ENCODE data around the gene MRTFB.
"Not testable (repeated sequence)": the region's sequence is repeated elsewhere in the genome, so short reads cannot be mapped to it uniquely, and the experiment has no call there.

The MRTFB gene

GRCh38 chr16:14146445-14146844, 75.3 kb downstream of the MRTFB start:
- DNase-seq = no peak

- no peak for DNase-seq
Measured at GRCh38 chr16:14148016-14148415, 76.9 kb downstream of the MRTFB start.

GRCh38 chr16:14148569-14148968, 77.5 kb downstream of the MRTFB start:
- no peak for DNase-seq

- DNase-seq = no peak
Measured at GRCh38 chr16:14150796-14151195, 79.7 kb downstream of the MRTFB start.

- DNase-seq = no peak
Measured at GRCh38 chr16:14151256-14152030, 80.3 kb downstream of the MRTFB start.

DNA sequence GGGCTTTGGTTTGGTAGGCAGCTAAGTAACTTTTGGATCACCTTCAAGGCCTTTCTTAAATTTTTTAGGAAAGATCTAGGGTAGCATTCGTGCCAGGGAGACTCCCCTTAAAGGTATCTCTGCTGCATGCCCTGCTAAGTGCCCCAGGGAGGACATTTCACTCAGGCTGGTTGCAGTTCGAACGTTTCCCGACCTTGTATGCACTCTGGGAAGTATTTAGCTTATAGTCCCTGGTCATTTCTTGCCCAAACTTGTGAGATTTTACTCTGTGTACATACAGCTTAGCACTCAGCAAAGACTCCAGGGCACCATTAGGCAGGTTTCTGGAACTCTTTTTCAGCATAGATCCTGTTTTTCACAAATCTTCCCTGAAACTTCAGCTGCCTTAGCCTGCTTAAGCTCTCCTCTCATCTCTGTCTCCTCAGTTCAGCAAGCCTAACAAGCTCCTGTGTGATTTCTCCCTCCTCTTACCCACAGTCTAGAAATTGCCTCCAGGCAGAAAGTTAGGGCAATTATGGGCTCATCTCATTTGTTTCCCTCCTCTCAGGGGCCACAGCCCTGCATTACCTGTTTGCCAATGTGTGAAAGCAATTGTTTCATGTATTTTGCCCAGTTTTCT, 84.6 kb downstream of the MRTFB start:
- peak; percentile 17 for DNase-seq

DNA sequence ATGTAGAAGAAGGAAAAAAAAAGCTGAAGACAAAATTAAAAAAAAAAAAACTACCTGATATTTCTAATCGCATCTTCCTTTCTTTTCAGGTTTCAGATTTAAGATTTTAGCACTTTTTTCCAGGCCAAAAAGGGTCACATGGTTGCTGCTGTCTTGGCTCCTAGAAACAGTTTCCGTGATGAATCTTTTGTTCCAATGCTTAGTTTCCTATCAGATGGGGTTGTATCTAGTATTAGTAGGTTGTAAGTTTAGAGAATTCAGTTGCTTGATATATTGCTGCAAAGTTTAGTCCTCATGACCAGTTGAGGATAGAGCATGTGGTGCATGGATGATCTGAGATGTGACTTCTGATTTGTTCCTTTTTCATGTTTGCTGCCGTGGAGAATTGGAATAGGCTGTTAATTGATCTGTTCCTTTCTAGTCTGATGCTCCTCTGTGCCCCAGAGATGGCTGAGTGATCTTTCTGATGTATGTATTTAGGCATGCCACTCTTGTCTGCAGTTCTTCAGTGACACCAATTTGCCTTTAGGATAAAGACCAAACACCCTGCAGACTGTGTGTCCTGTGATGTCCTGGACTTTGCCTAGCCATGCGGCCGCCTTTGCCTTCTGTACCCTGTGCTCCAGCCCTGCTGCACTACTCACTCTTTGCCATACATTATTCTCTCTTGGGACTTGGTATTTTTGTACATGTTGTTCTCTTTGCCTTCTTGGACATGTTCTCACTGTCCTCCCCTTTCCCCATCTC, 94.0 kb downstream of the MRTFB start:
- peak; percentile 50 for DNase-seq

DNA sequence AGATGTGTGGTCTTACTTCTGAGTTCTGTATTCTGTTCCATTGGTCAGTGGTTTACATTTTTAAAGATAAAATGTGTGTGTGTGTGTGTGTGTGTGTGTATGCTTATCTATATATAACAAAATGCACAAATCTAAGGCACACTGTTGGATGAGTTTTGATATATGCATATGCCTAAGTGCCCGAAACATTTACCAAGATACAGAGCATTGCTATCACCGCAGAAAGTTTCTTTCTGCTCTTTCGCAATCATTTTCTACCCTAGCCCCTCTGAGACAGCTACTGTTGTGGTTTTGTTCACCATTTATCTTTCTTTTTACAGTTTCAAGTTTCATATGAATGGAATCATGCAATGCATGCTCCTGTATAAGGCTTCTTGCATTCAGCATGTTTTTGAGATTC, 97.0 kb downstream of the MRTFB start:
- DNase-seq = no peak

GRCh38 chr16:14172200-14172809, 101.2 kb downstream of the MRTFB start:
- DNase-seq = no peak

DNA sequence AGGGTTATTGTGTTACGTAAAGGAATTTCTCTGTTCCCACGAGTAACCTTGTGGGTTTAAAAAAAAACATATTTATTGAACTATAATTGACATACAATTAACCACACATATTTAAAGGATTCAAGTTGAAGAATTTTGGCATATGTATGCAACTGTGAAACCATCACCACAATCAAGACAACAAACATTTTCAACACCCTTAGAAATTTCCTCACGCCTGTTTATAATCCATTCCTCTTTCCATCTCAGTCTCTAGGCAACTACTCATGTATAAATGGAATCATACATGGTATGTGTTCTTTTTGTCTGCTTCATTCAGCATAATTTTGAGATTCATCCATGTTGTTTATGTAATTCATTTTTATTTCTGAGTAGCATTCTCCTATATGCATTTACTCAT, 104.0 kb downstream of the MRTFB start:
- no peak for DNase-seq

DNA sequence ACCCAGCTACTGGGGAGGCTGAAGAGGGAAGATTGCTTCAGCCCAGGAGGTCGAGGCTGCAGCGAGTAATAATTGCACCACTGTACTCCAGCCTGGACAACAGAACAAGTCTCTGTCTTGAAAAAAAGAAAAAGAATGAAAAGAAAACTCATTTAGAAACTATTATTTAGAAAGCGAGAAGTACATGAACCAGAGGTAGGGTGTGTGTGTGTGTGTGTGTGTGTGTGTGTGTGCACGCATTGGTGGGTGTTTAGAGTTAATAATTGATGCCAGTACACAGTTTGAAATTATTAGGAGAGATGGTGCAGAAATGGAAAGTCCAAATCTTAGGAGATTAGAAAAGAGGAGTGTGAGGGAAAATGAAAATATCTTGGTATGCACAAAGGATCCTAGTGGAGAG, 106.6 kb downstream of the MRTFB start:
- DNase-seq = no peak

DNA sequence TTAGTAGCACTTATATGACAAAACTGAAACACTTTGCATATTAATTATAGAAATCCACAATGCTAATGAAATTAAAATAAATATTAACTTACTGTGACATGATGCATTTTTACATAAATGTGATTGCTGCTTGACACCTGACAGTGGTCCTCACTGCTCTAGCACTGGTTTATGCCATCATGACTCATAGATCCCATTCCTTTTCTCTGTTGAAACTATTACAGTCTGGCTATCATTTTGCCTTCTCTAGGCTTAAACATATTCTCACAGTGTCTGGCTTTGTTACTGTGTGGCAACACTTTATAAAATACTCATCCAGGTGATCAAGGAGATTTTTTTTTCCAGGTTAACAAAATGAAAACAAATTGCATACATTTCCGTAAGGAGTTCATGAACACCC, 108.0 kb downstream of the MRTFB start:
- DNase-seq = no peak

DNA sequence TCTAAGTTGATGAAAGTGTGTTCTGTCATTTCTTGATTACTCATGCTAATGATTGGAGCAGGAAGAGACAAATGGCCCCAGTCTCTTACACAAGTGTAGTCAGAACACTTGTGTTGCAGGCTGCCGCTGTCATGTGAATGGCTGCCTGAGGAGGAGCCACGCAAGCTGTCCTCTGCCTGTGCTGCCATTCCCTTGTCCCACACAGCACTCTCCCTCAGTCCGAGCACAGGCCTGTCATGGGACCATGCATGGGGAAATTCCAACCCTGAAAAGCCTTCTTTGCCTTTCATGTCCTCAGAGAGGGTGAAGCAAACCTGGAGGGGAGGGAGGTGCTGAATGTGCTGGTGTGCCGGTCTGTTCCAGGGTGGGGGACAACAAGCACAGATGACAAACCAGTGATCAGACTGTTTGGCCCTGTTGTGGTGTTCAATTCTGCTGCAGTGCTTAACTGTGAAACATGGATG, 109.4 kb downstream of the MRTFB start:
- no peak for DNase-seq

DNA sequence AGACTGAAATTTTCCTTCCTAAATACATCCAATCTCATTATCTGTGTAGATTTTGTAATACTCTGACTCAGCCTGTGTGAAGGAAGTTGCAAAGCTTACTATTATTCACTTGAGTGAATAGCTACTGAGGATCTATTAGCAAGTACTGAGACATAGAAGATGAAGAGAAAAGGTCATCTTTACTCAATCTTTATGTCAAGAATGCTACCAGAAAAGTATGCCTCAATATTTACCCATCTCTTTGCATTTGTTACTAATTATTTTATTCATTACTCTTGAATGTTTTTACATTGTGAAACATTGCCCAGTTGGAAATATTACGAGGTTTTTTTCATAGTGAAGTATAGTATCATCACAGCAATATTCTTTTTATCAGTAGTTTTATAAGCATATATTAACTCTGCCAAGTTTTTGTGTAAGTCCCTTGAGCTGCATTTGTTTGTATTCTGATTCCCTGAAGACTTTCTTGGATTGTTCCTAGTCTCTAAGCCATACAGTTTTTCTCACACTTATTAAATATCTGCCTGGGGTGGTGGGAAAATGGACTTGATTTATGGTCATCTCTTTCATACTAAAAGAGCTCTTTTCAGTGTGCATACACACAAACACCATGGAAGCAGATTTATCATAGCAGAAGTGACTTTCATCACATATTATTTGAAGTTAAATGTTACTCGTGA, 110.4 kb downstream of the MRTFB start:
- no peak for DNase-seq

DNA sequence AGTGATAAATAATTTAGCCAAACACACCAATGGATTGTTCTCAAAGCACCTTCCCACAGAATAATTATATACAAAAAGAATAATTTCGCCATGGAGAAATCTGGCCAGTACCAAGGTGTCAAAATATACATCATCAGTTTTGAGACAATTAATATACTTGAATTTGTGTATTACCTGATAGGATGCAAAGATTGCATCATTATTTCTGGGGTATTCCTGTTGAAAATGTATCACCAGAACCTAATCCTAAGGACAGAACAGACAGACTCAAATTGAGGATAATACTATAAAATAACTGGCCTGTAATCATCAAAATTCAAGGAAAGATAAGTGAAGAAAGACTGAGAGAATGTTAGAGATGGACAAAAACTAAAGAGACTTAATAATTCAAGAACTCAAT, 111.9 kb downstream of the MRTFB start:
- DNase-seq = no peak

DNA sequence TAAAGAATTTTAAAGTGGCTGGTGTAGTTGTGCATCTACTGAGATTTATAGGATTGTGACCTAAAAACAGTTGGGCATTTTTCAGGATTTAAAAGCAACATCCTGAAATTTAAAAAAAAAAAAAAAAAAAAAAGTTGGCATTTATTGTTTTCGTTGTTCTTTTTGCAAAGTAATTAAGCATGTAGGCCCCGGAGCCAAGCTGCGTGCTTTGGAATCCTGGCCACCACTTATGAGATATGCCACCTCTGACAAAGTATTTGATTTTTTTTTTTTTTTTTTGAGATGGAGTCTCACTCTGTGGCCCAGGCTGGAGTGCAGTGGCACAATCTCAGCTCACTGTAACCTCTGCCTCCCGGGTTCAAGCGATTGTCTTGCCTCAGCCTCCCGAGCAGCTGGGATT, 112.8 kb downstream of the MRTFB start:
- DNase-seq = not testable (repeated sequence)

DNA sequence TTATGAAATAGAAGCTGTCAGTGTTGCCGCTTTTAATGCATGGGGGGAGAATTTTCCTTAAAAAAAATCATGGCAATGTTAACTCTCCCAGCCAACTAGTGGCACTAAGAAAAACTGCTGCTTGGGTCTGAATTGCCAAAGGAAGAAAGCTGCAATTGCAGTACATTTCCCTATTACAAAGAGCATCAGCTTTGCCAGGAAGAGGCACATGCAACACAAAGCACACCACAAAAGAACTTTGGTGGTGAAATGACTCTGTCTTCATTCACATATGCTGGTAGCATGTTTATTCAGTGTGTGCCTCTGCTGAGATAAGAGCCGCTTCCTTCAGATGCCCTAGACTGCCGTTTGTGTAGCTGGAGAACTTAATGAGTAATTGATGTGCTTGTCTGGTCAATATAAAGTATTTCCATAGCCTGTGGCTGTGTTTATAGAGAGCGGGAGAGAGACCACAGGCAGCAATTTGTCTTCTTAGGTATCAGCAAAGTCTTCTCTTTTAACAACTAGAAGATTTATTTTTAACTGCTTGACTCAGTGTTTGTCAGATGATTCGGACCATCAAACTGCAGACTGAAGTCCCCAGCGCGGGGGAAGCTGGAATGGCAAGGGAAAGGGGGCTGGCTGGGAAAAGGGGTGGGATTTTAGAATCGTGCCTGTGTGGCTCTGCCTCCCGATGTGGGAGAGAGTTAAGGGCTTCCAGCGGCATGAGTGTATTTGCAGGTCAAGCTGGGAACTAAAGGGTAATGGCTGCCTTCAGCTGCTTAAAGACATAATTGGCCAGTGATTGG, 115.1 kb downstream of the MRTFB start:
- DNase-seq = peak; percentile 72

GRCh38 chr16:14186795-14187221, 115.7 kb downstream of the MRTFB start:
- no peak for DNase-seq

- no peak for DNase-seq
Measured at GRCh38 chr16:14187517-14188338, 116.6 kb downstream of the MRTFB start.

DNA sequence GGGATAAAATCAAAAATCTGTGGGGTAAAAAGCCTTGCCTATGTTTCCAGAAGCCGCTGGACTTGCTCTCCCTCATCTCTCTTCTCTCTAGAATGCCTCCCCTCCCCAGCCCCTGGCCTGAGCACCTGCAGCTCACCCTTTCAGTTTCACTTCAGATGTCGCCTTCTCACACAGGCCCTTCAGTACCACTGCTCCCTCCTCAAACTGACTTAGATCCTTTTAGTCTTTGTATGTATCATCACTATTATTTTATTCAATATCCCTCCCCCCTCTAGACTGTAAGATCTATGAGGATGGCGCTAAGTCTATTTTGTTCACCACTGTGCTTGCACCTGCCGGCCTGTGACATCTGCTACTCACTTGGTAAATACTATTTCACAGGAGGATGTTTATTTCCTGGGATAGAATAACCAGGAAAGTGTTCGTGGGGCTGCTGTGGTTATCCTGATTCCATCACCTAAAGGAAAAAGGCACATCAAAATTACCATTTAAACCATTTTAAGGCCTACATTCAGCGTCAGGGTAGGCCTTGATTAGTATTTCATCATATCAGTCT, 122.3 kb downstream of the MRTFB start:
- DNase-seq = no peak

GRCh38 chr16:14194721-14195120, 123.6 kb downstream of the MRTFB start:
- no peak for DNase-seq

All from eye (tissue), 1 donor.